RPMI8226 (cell line): ENCODE data around the gene SLC10A2.

Experiments used
- DNase-seq: peaks from one replicate; pipeline ENCODE4 v3.0.0-alpha.2; 2015

SLC10A2 gene

DNA sequence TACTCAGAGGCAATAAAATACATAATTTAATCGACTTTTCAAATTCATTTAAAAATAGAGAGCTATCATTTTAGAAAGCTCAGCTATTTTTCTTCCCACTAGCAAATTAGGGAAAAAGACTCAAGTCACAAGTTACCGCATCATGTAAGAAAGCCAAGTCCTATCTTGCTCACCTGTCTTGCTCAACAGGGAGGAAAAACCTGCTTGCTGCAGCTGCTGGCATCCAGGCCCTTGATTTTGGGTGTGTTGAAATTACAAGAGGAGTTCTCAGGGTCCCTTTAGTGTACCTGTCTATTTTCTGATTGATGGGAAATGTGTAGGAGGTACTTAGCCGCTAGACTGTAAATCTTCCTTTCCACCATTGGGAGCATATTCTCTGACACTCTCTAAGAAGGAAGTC, 22.2 kb downstream of the SLC10A2 start:
- DNase-seq: no peak

DNA sequence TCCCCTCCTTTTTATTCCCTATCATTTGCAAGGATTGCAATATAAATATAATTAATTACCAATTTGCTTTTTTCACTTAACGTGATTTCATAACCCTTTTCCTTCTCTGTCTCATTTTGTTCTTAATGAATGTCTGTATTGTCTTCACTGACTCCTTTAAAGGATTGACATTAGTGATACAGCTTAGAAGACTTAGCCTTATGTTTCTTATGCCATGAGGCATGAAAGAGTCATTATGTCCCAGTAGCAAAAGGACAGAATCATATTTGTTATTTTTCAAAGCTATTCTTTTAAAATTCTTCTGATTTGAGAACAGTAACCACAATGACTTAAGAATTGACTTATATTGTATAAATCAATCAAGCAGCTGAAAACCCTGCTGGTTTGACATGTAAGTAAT, 26.2 kb downstream of the SLC10A2 start:
- no peak for DNase-seq

DNA sequence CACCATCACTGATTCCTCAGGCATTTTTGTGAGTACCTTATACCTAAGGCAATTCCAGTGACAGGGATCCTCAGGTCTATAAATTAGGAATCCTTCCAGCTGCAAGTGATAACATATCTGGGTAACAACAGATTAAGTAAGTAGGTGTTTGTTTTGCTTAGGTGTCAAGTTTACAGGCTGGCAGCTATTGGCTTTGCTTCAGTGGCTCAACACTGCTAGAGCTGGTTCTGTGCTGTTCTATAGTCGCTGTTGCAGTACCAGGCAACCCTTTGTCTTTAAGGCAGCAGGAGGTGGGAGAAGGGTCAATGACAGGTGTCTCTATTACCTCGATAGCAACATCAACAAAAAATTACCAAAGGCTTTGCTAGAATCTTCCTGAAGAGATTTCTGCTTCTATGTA, 27.0 kb downstream of the SLC10A2 start:
- DNase-seq: no peak

DNA sequence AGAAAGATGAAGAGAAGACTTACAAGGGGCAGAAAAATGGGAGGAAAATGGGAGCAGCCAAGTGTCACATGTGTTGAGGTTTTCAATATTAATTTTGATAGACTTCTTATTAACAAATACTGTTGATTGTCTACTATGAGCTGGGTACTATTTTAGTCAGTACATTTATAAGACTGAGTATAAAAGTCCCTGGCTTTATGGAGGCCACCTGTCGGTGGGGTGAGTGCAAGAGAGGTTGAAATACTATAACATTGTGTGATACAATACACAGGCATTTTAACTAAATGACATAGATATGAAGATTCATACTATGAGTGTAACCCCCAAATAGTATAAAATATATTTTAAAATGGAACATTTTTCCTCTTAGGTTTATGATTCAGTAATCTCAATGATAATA, 29.9 kb downstream of the SLC10A2 start:
- DNase-seq: no peak

DNA sequence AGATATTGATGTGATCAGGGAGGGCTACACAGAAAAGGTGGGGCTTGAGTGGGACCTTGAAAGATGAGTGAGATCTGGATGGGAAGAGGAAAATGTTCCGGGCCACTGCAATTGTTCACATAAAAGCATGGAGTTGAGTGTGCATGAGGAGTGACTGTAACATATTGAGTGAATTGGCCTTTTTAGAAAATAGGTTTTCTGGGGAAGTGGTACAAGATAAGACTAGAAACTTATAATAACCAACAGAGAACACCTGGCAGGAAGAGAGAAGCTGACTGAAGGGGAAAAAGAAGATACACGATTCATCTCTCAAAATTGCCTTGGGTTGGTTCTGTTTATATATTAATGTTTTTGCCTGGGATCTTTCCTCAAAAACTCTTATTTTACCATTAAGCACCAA, 32.2 kb downstream of the SLC10A2 start:
- no peak for DNase-seq

DNA sequence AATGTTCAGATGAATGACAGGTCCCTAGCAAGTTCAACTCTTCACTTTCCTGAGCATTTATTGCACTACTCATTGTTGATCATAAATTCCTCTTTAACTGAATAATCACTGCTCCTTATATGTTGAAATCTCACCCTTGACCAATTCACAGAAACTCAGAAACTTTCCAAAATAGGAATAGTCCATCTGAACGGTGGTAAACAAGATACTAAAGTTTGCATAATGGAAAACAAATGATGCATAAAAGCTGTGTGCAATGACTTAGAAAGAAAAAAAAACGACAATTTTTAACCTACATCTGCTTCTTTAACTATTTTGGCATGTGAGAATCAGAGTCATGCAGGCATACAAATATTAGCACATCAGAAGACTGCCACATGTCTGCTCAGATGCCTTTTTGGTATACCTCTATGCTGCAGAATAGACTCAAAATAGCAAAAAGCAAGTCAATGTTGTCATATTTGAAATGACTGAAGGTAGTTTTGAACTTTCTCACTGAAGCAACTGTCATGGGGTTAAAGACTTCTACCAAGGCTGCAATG, 34.8 kb downstream of the SLC10A2 start:
- DNase-seq: no peak

DNA sequence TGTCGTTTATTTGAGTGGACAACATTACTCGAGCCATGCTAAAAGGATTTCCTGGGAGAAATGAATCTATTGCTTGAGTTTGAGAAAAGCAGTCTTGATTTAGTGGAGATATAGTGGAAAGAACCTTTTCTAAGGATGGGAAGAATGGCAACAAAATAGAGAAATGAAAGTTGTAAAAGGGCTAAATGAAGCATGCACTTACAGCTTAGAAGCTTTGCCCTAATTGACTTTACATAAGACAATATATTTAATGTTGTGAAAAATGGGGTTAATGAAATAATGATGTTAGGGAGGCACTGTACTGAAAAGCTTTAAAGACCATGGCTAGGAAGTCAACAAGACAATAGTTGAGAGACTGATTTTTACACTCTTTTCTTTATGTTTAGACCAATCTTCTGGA, 35.4 kb downstream of the SLC10A2 start:
- no peak for DNase-seq

DNA sequence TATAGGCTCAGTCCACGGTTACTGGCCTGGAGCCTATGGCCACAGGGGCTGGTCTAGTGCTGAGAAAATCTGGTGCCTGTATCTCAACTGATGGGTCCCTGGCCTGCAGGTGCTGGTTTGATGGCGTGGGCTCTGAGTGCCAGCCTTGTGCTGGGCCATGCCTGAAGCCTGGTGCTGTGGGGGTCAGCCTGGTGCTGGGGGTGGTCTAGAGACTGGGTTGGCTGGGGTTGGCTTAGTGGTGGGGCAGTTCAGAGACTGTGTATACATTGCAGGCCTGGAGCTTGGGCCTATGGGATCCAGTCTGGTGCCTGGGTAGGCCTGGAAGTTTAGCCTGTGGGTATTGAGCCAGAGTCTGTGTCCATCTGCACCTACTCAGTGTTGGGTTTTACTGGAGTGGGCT, 36.4 kb downstream of the SLC10A2 start:
- DNase-seq: no peak

DNA sequence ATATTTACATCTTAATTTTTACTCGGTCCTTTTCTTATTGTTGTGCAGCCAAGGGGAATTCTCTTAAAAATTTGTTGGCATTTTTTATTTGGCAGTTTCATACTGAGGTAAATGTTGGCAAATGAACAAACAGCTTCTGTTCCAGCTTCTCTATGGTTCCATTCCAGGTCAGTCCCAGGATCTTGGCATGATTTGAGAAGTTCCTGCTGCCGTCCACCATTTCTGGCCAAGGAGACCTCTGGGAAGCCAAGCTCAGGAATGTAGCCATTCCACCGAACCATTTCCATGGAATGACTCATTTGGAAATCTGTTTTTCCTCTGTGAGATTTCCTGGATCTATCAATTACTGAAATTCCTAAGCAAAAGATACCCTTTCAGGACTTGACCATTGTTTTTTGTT, 43.9 kb downstream of the SLC10A2 start:
- DNase-seq: no peak

DNA sequence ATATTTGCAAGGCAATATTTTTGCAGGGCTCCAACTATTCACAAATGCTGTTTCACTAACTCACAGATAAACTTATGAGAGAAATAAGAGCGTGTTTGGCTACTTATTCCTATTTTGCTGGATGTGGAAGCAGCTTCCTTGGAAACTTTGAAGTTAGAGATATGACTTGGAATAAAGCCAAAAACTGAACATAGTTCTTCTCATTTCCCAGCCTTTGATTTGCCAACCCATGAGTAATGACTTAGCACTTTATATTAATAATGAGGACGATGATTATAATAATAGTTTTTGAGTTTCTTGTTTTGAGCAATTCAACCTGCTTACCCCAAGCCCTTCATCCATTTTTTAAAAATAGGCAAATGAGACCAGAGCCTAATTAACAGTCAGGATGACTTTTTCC, 47.7 kb downstream of the SLC10A2 start:
- no peak for DNase-seq

DNA sequence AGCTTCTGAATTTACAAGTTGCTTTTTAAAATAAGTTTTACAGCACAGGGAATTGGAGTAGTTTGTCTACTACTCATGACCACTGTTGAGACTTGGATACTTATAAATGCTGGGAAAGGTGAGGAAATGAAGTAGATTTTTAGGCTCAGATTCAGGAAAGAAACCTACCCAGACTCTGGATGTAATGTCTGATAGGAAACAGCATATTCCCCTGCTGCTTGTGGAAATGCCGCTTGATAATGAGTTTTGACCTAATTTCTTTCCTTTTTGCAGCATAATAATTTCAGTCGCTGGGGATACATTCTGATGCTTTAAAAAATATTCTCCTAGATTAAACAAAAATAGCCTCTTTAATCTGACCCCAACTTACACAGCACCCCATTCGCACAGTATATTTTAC, 53.6 kb downstream of the SLC10A2 start:
- no peak for DNase-seq

DNA sequence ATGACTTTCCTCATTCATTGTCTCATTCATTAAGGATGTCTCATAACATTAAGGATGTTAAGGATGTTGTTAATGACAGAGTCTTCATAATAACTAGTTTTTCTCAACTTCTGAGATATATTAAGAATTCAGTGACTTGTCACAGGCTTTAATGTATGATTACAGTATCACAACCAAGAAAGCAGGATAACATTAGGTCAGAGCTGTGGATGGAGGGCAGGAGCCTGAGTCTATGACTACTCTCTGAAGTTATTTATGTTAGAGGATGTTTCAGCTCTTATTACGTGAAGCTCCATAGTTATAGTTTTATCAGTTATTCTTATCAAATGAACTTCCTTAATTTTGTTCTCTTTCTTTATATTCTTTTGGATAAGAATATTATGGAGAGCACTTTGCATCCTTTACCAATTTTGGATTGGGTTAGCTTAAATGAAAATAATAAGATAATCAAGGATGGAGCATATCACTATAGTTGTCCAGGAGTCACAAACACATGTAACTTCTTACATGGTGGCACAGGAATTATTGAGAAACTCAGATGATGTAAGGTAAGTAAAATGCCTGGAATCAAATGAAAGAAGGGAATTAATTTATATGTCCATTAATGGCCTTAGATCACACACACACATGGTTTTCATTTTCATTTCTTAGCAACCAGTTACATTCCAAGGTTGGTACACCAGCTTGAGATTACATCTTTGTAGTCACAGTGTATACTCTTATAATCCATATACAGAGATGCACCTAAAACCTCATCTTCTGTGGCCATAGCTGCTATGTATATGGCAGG, 57.0 kb downstream of the SLC10A2 start:
- no peak for DNase-seq

DNA sequence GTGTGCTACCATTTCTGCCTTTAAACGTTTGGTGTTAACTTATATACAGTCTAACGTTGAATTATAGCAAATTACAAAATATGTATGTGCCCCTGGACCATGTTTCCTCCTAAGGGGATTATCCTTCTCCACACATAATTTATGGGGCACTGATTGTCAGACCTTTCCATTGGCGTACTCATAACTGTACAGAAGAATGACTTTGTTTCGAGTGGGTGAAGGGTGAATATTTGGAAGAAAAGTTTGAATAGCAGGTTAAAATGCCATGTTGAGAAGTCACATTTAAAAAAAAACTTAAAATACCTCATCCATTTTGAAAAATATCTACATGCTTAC, 58.8 kb downstream of the SLC10A2 start:
- no peak for DNase-seq

DNA sequence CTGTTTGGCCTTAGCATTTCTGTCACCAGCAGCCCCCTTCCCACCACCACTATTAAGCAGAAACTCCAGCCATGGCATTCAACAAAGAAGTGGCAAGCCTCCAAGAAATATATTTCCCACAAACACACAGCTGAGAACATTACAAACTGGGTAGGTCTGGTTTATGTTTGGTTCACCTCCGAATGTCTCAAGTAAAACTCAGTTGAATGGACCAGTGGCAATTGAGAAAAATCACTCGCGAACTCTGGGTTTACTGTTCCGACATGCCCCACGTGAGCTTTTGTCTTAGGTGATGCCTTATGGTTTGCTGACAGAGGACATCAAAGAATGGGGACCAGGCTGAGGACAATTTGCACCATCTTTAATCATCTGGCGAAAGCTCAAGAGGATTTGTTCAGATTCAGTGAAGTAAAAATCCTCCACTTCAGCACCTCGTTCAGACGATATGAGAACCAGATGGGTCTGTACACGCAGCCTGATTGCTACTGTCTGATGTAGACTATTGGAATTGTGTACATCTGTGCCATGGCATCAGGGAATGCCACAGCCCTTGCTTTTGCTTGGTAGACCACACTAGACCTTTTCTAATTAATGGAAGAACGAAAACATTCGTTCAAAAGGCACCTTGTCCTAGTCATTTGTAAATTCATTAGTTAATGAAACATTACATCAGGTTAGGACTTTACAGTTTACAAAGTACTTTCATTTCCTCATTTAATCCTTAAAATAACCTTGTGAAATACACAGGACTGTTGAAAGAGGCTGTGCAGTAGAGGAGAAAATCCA, 59.4 kb downstream of the SLC10A2 start:
- peak; percentile 19 for DNase-seq

DNA sequence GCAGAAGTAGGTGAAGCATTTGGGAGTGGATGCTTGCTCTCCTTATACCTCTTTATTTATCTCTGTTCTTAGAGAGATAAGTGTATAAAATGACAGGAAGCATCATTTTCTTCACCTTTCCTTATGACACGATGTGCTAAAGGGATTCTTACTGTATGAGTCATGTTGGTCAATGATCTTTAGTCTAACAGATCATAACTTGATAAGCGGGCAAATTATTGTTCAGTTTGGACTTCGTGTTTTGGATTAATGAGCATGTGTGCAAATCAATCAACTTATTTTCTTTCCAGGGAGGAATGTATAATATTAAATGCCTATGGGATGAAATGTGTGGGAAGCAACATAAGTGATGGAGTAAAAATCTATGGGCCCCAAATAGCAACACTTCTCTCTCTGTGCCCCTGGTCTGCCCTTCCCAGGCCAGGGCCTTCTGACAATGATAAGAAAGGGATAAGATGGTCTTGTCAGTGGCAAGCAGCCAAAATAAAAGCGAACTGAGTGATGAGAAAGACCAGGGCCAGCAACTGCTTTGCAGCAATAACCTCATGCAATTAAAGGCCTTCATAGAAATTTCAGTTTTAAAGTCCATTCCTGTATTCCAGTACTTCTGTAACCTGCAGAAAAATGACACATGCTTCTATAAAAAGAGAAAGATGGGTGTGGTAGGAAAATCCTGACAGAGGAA, 61.4 kb downstream of the SLC10A2 start:
- no peak for DNase-seq

DNA sequence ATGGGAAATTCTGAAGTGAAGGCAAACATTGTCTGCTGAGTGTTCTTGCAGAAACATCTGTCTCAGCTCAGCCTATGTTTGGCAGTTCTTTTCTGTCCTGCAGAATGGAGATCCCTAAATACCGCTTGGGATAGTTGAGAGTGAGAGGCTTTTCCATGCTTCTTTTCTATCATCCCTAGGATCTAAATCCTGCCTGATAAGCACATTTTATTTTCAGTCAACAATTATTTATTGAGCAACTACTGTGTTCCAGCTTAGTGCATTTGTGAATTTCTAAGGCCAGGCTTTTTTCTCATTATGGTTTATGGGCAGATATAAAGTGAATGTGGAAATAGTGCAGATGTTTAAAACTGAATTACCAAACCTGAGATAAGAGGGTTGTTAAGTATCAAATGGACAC, 62.6 kb downstream of the SLC10A2 start:
- no peak for DNase-seq

DNA sequence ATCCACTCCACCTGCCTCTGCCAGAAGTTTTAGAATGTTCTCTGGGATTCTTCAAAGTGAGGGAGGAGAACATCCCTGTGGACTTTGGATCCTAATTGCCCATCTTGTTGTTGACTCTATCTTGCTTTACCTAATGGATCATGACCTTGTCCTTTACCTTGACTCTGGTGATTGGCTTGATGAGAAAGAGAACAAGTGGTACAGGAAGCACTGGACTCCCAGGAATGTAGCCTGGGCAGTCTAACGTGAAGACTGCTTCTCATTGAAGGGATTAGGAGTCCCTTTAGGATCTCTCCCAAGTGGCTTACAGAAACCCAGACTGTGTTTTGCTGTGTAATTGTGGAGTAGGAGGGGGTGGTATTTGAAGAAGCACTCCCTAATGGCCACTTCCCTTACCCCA, 63.9 kb downstream of the SLC10A2 start:
- DNase-seq: no peak

DNA sequence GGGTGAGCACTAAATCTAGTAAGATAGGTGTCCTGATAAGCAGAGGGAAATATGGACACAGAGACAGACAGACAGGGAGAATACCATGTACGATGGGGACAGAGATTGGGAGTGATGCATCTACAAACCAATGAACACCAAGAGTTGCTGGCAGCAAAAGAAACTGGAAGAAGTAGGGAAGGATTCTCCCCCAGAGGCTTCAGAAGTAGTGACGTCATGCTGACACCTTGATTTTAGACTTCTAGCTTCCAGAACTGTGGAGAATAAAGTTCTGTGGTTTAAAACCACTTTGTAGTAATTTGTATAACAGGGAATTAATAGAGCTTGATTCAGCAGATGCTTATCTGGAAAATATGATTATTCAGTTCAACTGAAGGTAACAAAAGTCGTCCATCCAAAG, 66.1 kb downstream of the SLC10A2 start:
- DNase-seq: no peak

DNA sequence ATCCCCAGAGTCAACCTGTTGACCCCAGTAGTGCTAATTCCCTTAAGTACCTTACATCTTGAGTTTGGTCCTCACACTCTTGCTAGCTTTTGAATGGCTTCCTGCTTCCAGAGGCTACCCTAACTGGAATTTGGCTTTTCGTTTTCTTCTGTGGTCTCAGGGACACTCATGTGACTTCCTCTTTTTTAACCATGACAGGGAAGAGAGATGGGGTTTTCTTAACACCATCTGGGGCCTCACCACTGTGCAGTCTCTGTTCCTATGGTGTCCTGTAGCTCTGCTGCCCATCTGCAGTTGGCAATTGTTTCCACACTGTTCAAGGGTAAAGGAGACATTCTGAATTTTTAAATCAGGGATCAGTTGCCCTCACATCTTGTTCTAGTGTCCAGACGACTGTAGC, 66.7 kb downstream of the SLC10A2 start:
- DNase-seq: no peak
